ENCODE measurements around the gene PLEKHA7.

PLEKHA7 gene

DNA sequence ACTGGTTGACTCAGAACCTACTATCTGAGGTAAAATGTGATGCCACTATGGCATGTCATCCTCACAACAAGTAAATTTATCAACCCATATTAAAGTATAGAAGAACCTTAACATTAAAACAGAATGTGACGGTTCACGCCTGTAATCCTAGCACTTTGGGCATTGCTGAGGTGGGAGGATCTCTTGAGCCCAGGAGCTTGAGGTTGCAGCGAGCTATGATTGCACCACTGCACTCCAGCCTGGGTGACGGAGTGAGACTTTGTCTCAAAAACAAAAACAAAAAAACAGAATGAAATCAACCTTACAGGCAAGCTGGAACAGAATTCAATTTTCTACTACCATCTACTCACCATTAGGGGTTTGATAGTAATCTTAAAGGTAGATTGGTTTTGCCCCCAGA is 86.2 kb downstream of the PLEKHA7 start:
- Histone ChIP-seq H3K27ac (replicated peaks) (no peak overlapping the region), H3K4me3 (replicated peaks; ENCODE audit: insufficient read depth, low read length) (no peak overlapping the region), H3K27me3 (ENCODE audit: insufficient read depth, poor library complexity, severe bottlenecking) (peaks cover 41% of the 10 kb centered on the region)
- no peak for DNase-seq (ENCODE audit: low read depth in 1 of 2, low spot score in 1 of 2)
- TF ChIP-seq POLR2AphosphoS5 (IDR thresholded peaks at IDR 0.05; ENCODE audit: low read depth) = no peak
- TF ChIP-seq, protein P1, sequence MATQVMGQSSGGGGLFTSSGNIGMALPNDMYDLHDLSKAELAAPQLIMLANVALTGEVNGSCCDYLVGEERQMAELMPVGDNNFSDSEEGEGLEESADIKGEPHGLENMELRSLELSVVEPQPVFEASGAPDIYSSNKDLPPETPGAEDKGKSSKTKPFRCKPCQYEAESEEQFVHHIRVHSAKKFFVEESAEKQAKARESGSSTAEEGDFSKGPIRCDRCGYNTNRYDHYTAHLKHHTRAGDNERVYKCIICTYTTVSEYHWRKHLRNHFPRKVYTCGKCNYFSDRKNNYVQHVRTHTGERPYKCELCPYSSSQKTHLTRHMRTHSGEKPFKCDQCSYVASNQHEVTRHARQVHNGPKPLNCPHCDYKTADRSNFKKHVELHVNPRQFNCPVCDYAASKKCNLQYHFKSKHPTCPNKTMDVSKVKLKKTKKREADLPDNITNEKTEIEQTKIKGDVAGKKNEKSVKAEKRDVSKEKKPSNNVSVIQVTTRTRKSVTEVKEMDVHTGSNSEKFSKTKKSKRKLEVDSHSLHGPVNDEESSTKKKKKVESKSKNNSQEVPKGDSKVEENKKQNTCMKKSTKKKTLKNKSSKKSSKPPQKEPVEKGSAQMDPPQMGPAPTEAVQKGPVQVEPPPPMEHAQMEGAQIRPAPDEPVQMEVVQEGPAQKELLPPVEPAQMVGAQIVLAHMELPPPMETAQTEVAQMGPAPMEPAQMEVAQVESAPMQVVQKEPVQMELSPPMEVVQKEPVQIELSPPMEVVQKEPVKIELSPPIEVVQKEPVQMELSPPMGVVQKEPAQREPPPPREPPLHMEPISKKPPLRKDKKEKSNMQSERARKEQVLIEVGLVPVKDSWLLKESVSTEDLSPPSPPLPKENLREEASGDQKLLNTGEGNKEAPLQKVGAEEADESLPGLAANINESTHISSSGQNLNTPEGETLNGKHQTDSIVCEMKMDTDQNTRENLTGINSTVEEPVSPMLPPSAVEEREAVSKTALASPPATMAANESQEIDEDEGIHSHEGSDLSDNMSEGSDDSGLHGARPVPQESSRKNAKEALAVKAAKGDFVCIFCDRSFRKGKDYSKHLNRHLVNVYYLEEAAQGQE (IDR thresholded peaks at IDR 0.05; ENCODE audit: insufficient replicate concordance, low read depth) = no peak
- TF ChIP-seq, protein P2, sequence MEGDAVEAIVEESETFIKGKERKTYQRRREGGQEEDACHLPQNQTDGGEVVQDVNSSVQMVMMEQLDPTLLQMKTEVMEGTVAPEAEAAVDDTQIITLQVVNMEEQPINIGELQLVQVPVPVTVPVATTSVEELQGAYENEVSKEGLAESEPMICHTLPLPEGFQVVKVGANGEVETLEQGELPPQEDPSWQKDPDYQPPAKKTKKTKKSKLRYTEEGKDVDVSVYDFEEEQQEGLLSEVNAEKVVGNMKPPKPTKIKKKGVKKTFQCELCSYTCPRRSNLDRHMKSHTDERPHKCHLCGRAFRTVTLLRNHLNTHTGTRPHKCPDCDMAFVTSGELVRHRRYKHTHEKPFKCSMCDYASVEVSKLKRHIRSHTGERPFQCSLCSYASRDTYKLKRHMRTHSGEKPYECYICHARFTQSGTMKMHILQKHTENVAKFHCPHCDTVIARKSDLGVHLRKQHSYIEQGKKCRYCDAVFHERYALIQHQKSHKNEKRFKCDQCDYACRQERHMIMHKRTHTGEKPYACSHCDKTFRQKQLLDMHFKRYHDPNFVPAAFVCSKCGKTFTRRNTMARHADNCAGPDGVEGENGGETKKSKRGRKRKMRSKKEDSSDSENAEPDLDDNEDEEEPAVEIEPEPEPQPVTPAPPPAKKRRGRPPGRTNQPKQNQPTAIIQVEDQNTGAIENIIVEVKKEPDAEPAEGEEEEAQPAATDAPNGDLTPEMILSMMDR (IDR thresholded peaks at IDR 0.05; ENCODE audit: insufficient read depth, low read length) = no peak
- no peak for TF ChIP-seq GABPA (IDR thresholded peaks at IDR 0.05; ENCODE audit: low read depth)
- no peak for TF ChIP-seq SPI1 (IDR thresholded peaks at IDR 0.05; ENCODE audit: borderline replicate concordance, low read depth)

DNA sequence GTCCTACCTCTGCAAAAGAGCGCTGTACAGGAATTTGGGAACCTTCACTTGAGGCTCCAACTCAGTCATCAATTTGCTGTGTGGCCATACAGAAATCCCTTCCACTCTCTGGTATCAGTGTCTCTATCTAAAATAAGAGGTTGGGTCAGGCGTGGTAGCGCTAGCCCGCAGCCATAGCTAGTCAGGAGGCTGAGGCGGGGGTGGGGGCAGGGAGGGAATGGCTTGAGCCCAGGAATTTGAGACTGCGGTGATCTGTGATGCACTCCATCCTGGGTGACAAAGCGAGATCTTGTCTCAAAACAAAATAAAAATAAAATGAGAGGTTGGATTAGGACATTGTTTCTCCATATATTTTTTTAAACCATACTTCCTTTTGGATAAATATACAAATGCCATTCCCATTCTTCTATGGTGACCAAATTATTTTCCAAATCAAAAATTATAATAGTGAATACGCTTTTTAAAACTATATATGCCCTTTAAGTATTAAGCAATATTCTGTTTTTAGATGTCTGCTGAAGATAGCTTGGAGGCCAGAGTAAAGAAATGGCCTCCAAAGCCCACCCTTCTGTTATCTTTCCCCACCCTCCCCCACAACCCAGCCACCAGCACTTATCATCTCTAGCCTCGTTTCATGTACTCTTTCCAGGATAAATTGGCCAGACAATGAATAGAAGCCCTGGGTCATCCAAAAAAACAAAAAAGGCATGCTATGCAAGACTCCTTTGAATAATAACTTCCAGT is 87.2 kb downstream of the PLEKHA7 start:
- TF ChIP-seq, protein P1 (IDR thresholded peaks at IDR 0.05; ENCODE audit: insufficient replicate concordance, low read depth) = no peak
- TF ChIP-seq, protein P2 (IDR thresholded peaks at IDR 0.05; ENCODE audit: insufficient read depth, low read length) = no peak
- no peak for TF ChIP-seq SPI1 (IDR thresholded peaks at IDR 0.05; ENCODE audit: borderline replicate concordance, low read depth)
- TF ChIP-seq GABPA (IDR thresholded peaks at IDR 0.05; ENCODE audit: low read depth) = no peak
- TF ChIP-seq POLR2AphosphoS5 (IDR thresholded peaks at IDR 0.05; ENCODE audit: low read depth) = no peak
- Histone ChIP-seq H3K27me3 (ENCODE audit: insufficient read depth, poor library complexity, severe bottlenecking) (peaks cover 47% of the 10 kb centered on the region), H3K27ac (replicated peaks) (no peak overlapping the region), H3K4me3 (replicated peaks; ENCODE audit: insufficient read depth, low read length) (no peak overlapping the region)
- DNase-seq (ENCODE audit: low read depth in 1 of 2, low spot score in 1 of 2) = no peak

DNA sequence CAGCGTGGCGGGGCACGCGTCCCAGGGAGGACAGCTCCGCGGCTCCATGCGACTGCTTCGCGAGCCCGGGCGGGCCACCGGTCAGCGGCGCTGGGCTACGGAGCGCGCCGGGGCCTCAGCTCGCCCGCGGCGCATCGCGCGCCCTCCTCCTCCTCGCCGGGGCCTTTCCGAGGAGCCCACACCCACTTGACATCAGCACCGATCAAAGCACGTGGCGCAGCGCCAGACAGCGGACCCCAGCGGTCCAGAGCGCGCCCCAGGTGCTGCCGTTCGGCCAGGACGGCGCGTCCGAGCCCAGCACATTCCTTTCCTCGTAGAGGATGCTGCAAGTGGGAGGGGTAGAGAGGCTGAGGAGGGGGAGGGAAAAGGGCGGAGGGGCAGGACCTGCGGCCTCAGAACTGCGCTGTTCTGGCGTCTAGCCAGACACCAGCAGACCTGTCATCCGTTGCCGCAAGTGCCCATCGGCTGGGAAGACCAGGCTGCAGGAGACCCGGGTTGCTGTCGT is 88.6 kb downstream of the PLEKHA7 start:
- Histone ChIP-seq H3K27ac (replicated peaks) (no peak overlapping the region), H3K4me3 (replicated peaks; ENCODE audit: insufficient read depth, low read length) (no peak overlapping the region), H3K27me3 (ENCODE audit: insufficient read depth, poor library complexity, severe bottlenecking) (peaks cover 48% of the 10 kb centered on the region)
- TF ChIP-seq, protein P1 (IDR thresholded peaks at IDR 0.05; ENCODE audit: insufficient replicate concordance, low read depth) = no peak
- TF ChIP-seq SPI1 (IDR thresholded peaks at IDR 0.05; ENCODE audit: borderline replicate concordance, low read depth) (no peak), GABPA (IDR thresholded peaks at IDR 0.05; ENCODE audit: low read depth) (no peak), POLR2AphosphoS5 (IDR thresholded peaks at IDR 0.05; ENCODE audit: low read depth) (no peak)
- TF ChIP-seq, protein P2 (IDR thresholded peaks at IDR 0.05; ENCODE audit: insufficient read depth, low read length) = no peak
- no peak for DNase-seq (ENCODE audit: low read depth in 1 of 2, low spot score in 1 of 2)
